SK-N-SH (cell line): ENCODE measurements around the gene PCBP4. TPM values are rescaled to one million over a fixed set of nuclear protein-coding genes. Genes with fewer than 3 reads are reported as not detected.

Experiments used
- CTCF ChIA-PET: fragments of 300-600, 350-600 bp; formaldehyde crosslinking; extraction: SDS; loops from one replicate; lab custom pipeline; 2021; lab: Yijun Ruan, JAX
- POLR2A ChIA-PET: fragments of 350-600 bp; sonication (Branson Sonifier 250); formaldehyde crosslinking; extraction: SDS; loops from one replicate; lab custom pipeline; 2020; ENCODE audit warnings: antibody characterized with exemption, inconsistent platforms; lab: Yijun Ruan, JAX
- DNase-seq: peaks from one replicate; pipeline ENCODE4 v3.0.0; 2012
- H2AFZ ChIP-seq: fragments of 200-600 bp; sonication (generic); 2 replicates; pipeline ENCODE4 v1.8.1; 2016; ENCODE audit warnings: antibody characterized with exemption, mild to moderate bottlenecking, low read depth
- H3F3A ChIP-seq: fragments of 200-600 bp; sonication (generic); replicated peaks from 2 replicates; pipeline ENCODE3; 2016; ENCODE audit warnings: antibody characterized with exemption, mild to moderate bottlenecking; ENCODE audit not compliant: insufficient read depth
- H3K27ac ChIP-seq, 2 experiments: fragments of 200-500 bp in 1 of 2; fragments of 200-600 bp in 1 of 2; sonication (Bioruptor generic) in 1 of 2; sonication (generic), shearing (Covaris generic) in 1 of 2; 2 replicates each; pipeline versions ENCODE4 v1.5.1 to v1.6.1; 2014 to 2016; ENCODE audit warnings: low read depth in 2 of 2, inconsistent platforms in 1 of 2, low read length in 1 of 2, mild to moderate bottlenecking in 1 of 2, mixed read lengths in 1 of 2
- H3K27me3 ChIP-seq: fragments of 200-600 bp; sonication (generic), shearing (Covaris generic); 2 replicates; pipeline ENCODE4 v1.6.1; 2016; ENCODE audit warnings: mixed run types; ENCODE audit not compliant: insufficient read depth
- H3K36me3 ChIP-seq, 2 experiments: fragments of 200-500 bp in 1 of 2; fragments of 200-600 bp in 1 of 2; sonication (Bioruptor generic) in 1 of 2; sonication (generic) in 1 of 2; replicated peaks in 1 of 2; 2 replicates each; pipeline versions ENCODE3 to v1.5.1; 2014 to 2016; ENCODE audit warnings: low read length in 1 of 2, mild to moderate bottlenecking in 1 of 2; ENCODE audit not compliant: insufficient read depth in 2 of 2, control insufficient read depth in 1 of 2
- H3K4me1 ChIP-seq, 2 experiments: fragments of 200-500 bp in 1 of 2; fragments of 200-600 bp in 1 of 2; sonication (Bioruptor generic) in 1 of 2; sonication (generic), shearing (Covaris generic) in 1 of 2; 2 replicates each; pipeline versions ENCODE4 v1.5.1 to v1.6.1; 2014 to 2016; ENCODE audit warnings: low read depth in 1 of 2, low read length in 1 of 2, mixed run types in 1 of 2; ENCODE audit not compliant: insufficient read depth in 2 of 2, control insufficient read depth in 1 of 2
- H3K4me2 ChIP-seq: fragments of 200-600 bp; sonication (generic), shearing (Covaris generic); 2 replicates; pipeline ENCODE4 v1.6.1; 2017; ENCODE audit warnings: mixed run types
- H3K4me3 ChIP-seq, 2 experiments: fragments of 200-500 bp in 1 of 2; fragments of 200-600 bp in 1 of 2; sonication (Bioruptor generic) in 1 of 2; sonication (generic), shearing (Covaris generic) in 1 of 2; 2 replicates each; pipeline versions ENCODE4 v1.5.1 to v1.8.1; 2014 to 2016; ENCODE audit warnings: low read depth in 2 of 2, inconsistent platforms in 1 of 2, low read length in 1 of 2, mild to moderate bottlenecking in 1 of 2, mixed read lengths in 1 of 2, moderate library complexity in 1 of 2
- H3K79me2 ChIP-seq: fragments of 200-600 bp; sonication (generic); 2 replicates; pipeline ENCODE4 v1.8.1; 2017; ENCODE audit warnings: mild to moderate bottlenecking; ENCODE audit not compliant: insufficient read depth
- H3K9ac ChIP-seq: fragments of 200-600 bp; sonication (generic); 2 replicates; pipeline ENCODE4 v1.6.1; 2017; ENCODE audit warnings: mixed run types
- H3K9me2 ChIP-seq: fragments of 200-600 bp; sonication (generic); 2 replicates; pipeline ENCODE4 v1.6.1; 2017; ENCODE audit warnings: mixed run types
- H3K9me3 ChIP-seq: fragments of 200-600 bp; sonication (generic); 2 replicates; pipeline ENCODE4 v1.6.1; 2017; ENCODE audit warnings: mixed run types, mild to moderate bottlenecking, moderate library complexity
- H4K20me1 ChIP-seq: fragments of 200-600 bp; sonication (generic); 2 replicates; pipeline ENCODE4 v1.6.1; 2017; ENCODE audit warnings: mild to moderate bottlenecking, mixed run types; ENCODE audit not compliant: insufficient read depth
- ELF1 ChIP-seq: IDR thresholded peaks from 2 replicates; pipeline ENCODE4 v1.4.0; 2012
- EZH2phosphoT487 ChIP-seq: fragments of 200-600 bp; sonication (generic); IDR thresholded peaks from 2 replicates; pipeline ENCODE4 v1.6.1; 2017; ENCODE audit warnings: low read depth, mixed run types, mild to moderate bottlenecking, antibody characterized with exemption, moderate library complexity, borderline replicate concordance
- FOSL2 ChIP-seq: IDR thresholded peaks from 2 replicates; pipeline ENCODE4 v1.4.0; 2012; ENCODE audit warnings: low read depth, mild to moderate bottlenecking, moderate library complexity, borderline replicate concordance
- FOXM1 ChIP-seq: IDR thresholded peaks from 2 replicates; pipeline ENCODE4 v1.4.0; 2012; ENCODE audit warnings: low read depth, mild to moderate bottlenecking
- GABPA ChIP-seq: IDR thresholded peaks from 2 replicates; pipeline ENCODE4 v1.4.0; 2012; ENCODE audit warnings: low read depth, mild to moderate bottlenecking
- GATA2 ChIP-seq: sonication (generic); formaldehyde crosslinking; IDR thresholded peaks from 2 replicates; pipeline ENCODE4 v1.5.0; 2020; ENCODE audit warnings: mild to moderate bottlenecking, missing genetic modification reagents
- JUND ChIP-seq: IDR thresholded peaks from 2 replicates; pipeline ENCODE4 v1.4.0; 2012
- MEF2A ChIP-seq: IDR thresholded peaks from 2 replicates; pipeline ENCODE4 v1.4.0; 2012; ENCODE audit warnings: low read depth, borderline replicate concordance
- MXI1 ChIP-seq: IDR thresholded peaks from 2 replicates; pipeline ENCODE4 v1.6.1; 2012; ENCODE audit warnings: mild to moderate bottlenecking, low read depth, low read length, improper control_type of control experiment
- NFIC ChIP-seq: IDR thresholded peaks from 2 replicates; pipeline ENCODE4 v1.4.0; 2012; ENCODE audit warnings: borderline replicate concordance
- NRF1 ChIP-seq: IDR thresholded peaks from 2 replicates; pipeline ENCODE4 v1.6.1; 2012; ENCODE audit warnings: low read depth, mild to moderate bottlenecking, low read length
- POLR2AphosphoS5 ChIP-seq: IDR thresholded peaks from 2 replicates; pipeline ENCODE4 v1.6.1; 2012; ENCODE audit warnings: low read depth, low read length
- RAD21 ChIP-seq: IDR thresholded peaks from 2 replicates; pipeline ENCODE4 v1.6.1; 2012; ENCODE audit warnings: mild to moderate bottlenecking, low read length
- SIN3A ChIP-seq: IDR thresholded peaks from 2 replicates; pipeline ENCODE4 v1.6.1; 2012; ENCODE audit warnings: low read depth, mild to moderate bottlenecking, low read length, moderate library complexity, borderline replicate concordance
- TCF12 ChIP-seq: IDR thresholded peaks from 2 replicates; pipeline ENCODE4 v1.4.0; 2012
- TEAD4 ChIP-seq: IDR thresholded peaks from 2 replicates; pipeline ENCODE4 v1.4.0; 2012; ENCODE audit warnings: mild to moderate bottlenecking, borderline replicate concordance; ENCODE audit not compliant: insufficient read depth
- WGBS: methylation state at CpG from one replicate; pipeline ENCODE4 v1.1.6; 2017; ENCODE audit warnings: low lambda C conversion rate; 5-methylcytosine and 5-hydroxymethylcytosine counted together
- polyA plus RNA-seq, 3 experiments: library from polyadenylated mRNA; depleted of rRNA; stranded (reverse); fragments of >200 nt; gene quantifications; 2 replicates each; pipeline ENCODE4 v1.2.3, GENCODE V29; 2012
- TF ChIP-seq, protein P1 (sequence below): IDR thresholded peaks from 2 replicates; pipeline ENCODE4; 2012
- TF ChIP-seq, protein P2 (sequence below): IDR thresholded peaks from 2 replicates; pipeline ENCODE4 v1.4.0; 2012; ENCODE audit warnings: low read depth, borderline replicate concordance
- TF ChIP-seq, protein P3 (sequence below): IDR thresholded peaks from 2 replicates; pipeline ENCODE4 v1.6.1; 2012; ENCODE audit warnings: mild to moderate bottlenecking, low read depth, low read length, moderate library complexity
- TF ChIP-seq, protein P4 (sequence below): IDR thresholded peaks from 2 replicates; pipeline ENCODE4 v1.4.0; 2012; ENCODE audit warnings: low read depth

PCBP4 gene
- polyA plus RNA-seq, 1 of the 3 experiments (the other 2 are of a cell fraction): 97.4 TPM

DNA sequence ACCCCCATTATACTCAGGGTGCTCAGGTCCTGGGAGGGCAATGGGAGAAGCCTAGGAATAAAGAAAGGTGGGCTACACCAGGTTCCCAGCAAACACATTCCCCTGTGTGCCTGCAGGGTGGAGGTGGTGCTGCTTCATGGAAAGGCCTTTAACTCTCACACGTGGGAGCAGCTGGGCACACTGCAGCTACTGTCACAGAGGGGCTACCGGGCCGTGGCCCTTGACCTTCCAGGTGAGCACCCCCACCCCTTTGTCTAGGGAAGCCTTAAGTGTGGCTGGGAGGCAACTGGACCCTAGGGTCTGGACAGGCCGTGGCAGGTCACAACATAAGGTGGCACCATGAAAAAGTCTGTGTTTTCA lies 10.9 kb upstream of the PCBP4 start:
- H3K4me2 ChIP-seq: no peak overlapping the region
- no peaks in the 10 kb centered on the region for H3K9me3 ChIP-seq
- H3K36me3 ChIP-seq: peaks cover 0 to 5% of the 10 kb centered on the region in 2 experiments
- no peaks in the 10 kb centered on the region for H3K27me3 ChIP-seq
- H2AFZ ChIP-seq: no peak overlapping the region
- H3F3A ChIP-seq: peaks cover 28% of the 10 kb centered on the region
- no peaks in the 10 kb centered on the region for H4K20me1 ChIP-seq
- ChIA-PET CTCF (interaction anchor here (1.1 kb wide), 1 partner anchor 21 kb away, joined by 3 read pairs; no protein-coding TSS in a partner anchor), POLR2A (no interaction called here)
- DNase-seq: no peak
- H3K4me3 ChIP-seq: no peak overlapping the region
- H3K79me2 ChIP-seq: peaks cover 34% of the 10 kb centered on the region
- H3K9ac ChIP-seq: no peak overlapping the region
- no peak for TF ChIP-seq FOSL2
- TF ChIP-seq MEF2A: no peak
- TF ChIP-seq EZH2phosphoT487: no peak
- no peak for TF ChIP-seq MXI1
- TF ChIP-seq GATA2 (CRISPR knock-in tag): no peak
- TF ChIP-seq SIN3A: no peak
- peaks cover 7 to 26% of the 10 kb centered on the region in 2 experiments for H3K4me1 ChIP-seq
- no peaks in the 10 kb centered on the region for H3K9me2 ChIP-seq
- H3K27ac ChIP-seq: no peak overlapping the region
- 100% methylated on average over 1 of the region's 4 CpGs for WGBS

DNA sequence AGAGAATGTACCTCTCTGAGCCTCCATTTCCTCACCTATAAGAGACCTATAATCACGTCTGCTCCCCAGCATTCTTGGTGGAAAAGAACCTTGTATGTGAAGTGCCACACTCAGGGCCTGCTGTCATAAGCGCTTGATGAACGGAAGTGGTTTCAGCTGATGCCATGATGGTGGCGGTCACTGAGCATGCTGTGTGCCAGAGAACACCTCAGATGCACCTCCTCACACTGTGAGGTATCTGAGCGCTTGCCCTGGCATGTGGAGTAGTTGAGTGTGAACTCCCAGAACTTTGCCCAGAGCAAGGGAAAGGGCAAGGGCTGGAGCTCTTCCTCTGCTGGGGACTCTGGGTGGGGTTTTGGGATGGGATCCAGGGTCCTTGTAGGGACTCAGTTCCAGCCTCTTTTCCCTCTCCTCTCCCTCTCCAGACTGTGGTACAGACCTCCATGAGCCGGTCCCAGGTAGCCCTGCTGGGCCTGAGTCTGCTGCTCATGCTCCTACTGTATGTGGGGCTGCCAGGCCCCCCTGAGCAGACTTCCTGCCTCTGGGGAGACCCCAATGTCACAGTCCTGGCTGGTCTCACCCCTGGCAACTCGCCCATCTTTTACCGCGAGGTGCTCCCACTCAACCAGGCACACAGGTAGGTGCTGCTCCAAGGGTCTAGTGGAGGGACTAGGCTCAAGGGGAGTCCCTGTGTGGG lies 10.3 kb upstream of the PCBP4 start:
- peaks cover 7 to 24% of the 10 kb centered on the region in 2 experiments for H3K4me1 ChIP-seq
- peaks cover 24% of the 10 kb centered on the region for H3F3A ChIP-seq
- peaks cover 0 to 5% of the 10 kb centered on the region in 2 experiments for H3K36me3 ChIP-seq
- DNase-seq: no peak
- H2AFZ ChIP-seq: no peak overlapping the region
- H3K9me2 ChIP-seq: no peaks in the 10 kb centered on the region
- WGBS: 98% methylated on average over 8 of the region's 9 CpGs
- no peak overlapping the region for H3K4me2 ChIP-seq
- no peak overlapping the region for H3K4me3 ChIP-seq
- H3K79me2 ChIP-seq: peaks cover 37% of the 10 kb centered on the region
- no peaks in the 10 kb centered on the region for H3K27me3 ChIP-seq
- no peak overlapping the region for H3K9ac ChIP-seq
- no peak overlapping the region; a peak in 1 of 4 replicates for H3K27ac ChIP-seq
- H3K9me3 ChIP-seq: no peaks in the 10 kb centered on the region
- CTCF ChIA-PET: interaction anchor here (0.9 to 1.5 kb wide), 4 partner anchors 9 to 35 kb away, joined by 3 to 4 read pairs (median 4); partner anchors contain the start of gene PARP3
- no peaks in the 10 kb centered on the region for H4K20me1 ChIP-seq
- no peak for TF ChIP-seq NFIC
- TF ChIP-seq, protein P1, sequence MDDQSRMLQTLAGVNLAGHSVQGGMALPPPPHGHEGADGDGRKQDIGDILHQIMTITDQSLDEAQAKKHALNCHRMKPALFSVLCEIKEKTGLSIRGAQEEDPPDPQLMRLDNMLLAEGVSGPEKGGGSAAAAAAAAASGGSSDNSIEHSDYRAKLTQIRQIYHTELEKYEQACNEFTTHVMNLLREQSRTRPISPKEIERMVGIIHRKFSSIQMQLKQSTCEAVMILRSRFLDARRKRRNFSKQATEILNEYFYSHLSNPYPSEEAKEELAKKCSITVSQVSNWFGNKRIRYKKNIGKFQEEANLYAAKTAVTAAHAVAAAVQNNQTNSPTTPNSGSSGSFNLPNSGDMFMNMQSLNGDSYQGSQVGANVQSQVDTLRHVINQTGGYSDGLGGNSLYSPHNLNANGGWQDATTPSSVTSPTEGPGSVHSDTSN: no peak
- no peak for TF ChIP-seq MEF2A
- TF ChIP-seq, protein P2, sequence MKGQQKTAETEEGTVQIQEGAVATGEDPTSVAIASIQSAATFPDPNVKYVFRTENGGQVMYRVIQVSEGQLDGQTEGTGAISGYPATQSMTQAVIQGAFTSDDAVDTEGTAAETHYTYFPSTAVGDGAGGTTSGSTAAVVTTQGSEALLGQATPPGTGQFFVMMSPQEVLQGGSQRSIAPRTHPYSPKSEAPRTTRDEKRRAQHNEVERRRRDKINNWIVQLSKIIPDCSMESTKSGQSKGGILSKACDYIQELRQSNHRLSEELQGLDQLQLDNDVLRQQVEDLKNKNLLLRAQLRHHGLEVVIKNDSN: no peak
- no peak for TF ChIP-seq FOXM1
- TF ChIP-seq NRF1: no peak
- TF ChIP-seq GABPA: no peak
- TF ChIP-seq TCF12: no peak
- TF ChIP-seq POLR2AphosphoS5: no peak
- TF ChIP-seq, protein P3, sequence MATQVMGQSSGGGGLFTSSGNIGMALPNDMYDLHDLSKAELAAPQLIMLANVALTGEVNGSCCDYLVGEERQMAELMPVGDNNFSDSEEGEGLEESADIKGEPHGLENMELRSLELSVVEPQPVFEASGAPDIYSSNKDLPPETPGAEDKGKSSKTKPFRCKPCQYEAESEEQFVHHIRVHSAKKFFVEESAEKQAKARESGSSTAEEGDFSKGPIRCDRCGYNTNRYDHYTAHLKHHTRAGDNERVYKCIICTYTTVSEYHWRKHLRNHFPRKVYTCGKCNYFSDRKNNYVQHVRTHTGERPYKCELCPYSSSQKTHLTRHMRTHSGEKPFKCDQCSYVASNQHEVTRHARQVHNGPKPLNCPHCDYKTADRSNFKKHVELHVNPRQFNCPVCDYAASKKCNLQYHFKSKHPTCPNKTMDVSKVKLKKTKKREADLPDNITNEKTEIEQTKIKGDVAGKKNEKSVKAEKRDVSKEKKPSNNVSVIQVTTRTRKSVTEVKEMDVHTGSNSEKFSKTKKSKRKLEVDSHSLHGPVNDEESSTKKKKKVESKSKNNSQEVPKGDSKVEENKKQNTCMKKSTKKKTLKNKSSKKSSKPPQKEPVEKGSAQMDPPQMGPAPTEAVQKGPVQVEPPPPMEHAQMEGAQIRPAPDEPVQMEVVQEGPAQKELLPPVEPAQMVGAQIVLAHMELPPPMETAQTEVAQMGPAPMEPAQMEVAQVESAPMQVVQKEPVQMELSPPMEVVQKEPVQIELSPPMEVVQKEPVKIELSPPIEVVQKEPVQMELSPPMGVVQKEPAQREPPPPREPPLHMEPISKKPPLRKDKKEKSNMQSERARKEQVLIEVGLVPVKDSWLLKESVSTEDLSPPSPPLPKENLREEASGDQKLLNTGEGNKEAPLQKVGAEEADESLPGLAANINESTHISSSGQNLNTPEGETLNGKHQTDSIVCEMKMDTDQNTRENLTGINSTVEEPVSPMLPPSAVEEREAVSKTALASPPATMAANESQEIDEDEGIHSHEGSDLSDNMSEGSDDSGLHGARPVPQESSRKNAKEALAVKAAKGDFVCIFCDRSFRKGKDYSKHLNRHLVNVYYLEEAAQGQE: no peak
- TF ChIP-seq SIN3A: no peak
- no peak for TF ChIP-seq JUND
- no peak for TF ChIP-seq ELF1
- TF ChIP-seq RAD21: no peak
- no peak for TF ChIP-seq TEAD4
- TF ChIP-seq, protein P4, sequence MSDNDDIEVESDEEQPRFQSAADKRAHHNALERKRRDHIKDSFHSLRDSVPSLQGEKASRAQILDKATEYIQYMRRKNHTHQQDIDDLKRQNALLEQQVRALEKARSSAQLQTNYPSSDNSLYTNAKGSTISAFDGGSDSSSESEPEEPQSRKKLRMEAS: no peak
- POLR2A ChIA-PET: interaction anchor here (1.1 kb wide), 1 partner anchor 18 kb away, joined by 3 read pairs; the partner anchor contains the start of gene RPL29
